ENCODE results near the gene TOPAZ1. TPM values are rescaled to one million over a fixed set of nuclear protein-coding genes. Genes with fewer than 3 reads are reported as not detected.

TOPAZ1 gene
- total RNA-seq, 1 experiment from 2014 or later = not detected

GRCh38 chr3:44334326-44334725, 92.6 kb downstream of the TOPAZ1 start:
- peaks cover 13 to 14% of the 10 kb centered on the region in 2 experiments for H3K4me1 Mint-ChIP-seq
- no peak for DNase-seq
- no CpG with 5 or more reads among the region's 2 CpGs for WGBS (ENCODE audit: extremely low coverage, insufficient read length, low lambda C conversion rate)

More at GRCh38 chr3:44334326-44334725, 92.6 kb downstream of the TOPAZ1 start:
- Histone ChIP-seq H3K4ac (ENCODE audit: low read depth, low read length) (no peak overlapping the region), H3T11ph (ENCODE audit: low read length) (no peak overlapping the region), H3K4me1 (ENCODE audit: insufficient read depth, low read length) (no peaks in the 10 kb centered on the region), H4K5ac (ENCODE audit: insufficient read length, low read depth, low read length) (no peak overlapping the region), H2AFZ (ENCODE audit: low read length) (no peak overlapping the region), H2BK120ac (ENCODE audit: low read depth, low read length, poor library complexity, severe bottlenecking) (no peak overlapping the region), H3K23ac (ENCODE audit: insufficient read length, low read depth, low read length) (no peak overlapping the region), H3K79me1 (ENCODE audit: insufficient read depth, low read depth, low read length, poor library complexity, severe bottlenecking) (no peaks in the 10 kb centered on the region), H4K91ac (ENCODE audit: insufficient read length, low read depth, low read length) (no peak overlapping the region), H2BK15ac (ENCODE audit: low read depth, low read length) (no peak overlapping the region), H3K27ac (ENCODE audit: insufficient read length, low read depth, low read length) (no peak overlapping the region), H3K4me2 (ENCODE audit: insufficient read depth, insufficient read length, low read length) (no peak overlapping the region), H3K9me3 (ENCODE audit: control insufficient read depth, low read depth, low read length) (no peaks in the 10 kb centered on the region), H2BK20ac (ENCODE audit: low read depth, low read length, poor library complexity, severe bottlenecking) (no peak overlapping the region), H4K20me1 (ENCODE audit: control insufficient read depth, insufficient read depth, insufficient read length) (no peaks in the 10 kb centered on the region), H3K23me2 (ENCODE audit: insufficient read length, low read depth, low read length, poor library complexity, severe bottlenecking) (peaks cover 4% of the 10 kb centered on the region), H2AK5ac (ENCODE audit: insufficient read length, low read length) (no peak overlapping the region), H2BK5ac (ENCODE audit: insufficient read length, low read length) (no peak overlapping the region), H3K79me2 (ENCODE audit: insufficient read depth, low read length) (no peaks in the 10 kb centered on the region), H2BK12ac (ENCODE audit: insufficient read length, low read depth, low read length) (no peak overlapping the region), H3K18ac (ENCODE audit: insufficient read length, low read depth, low read length) (no peak overlapping the region), H4K8ac (replicated peaks; ENCODE audit: insufficient read length, low read depth, low read length) (no peak overlapping the region), H3K27me3 (ENCODE audit: insufficient read depth, low read length) (no peaks in the 10 kb centered on the region), H3K56ac (ENCODE audit: insufficient read length, low read depth, low read length) (no peak overlapping the region), H3K14ac (ENCODE audit: insufficient read depth, low read length) (no peak overlapping the region), H3K9ac (ENCODE audit: extremely low read depth, insufficient read length, low read length) (no peak overlapping the region)
- Mint-ChIP-seq H3K36me3 (ENCODE audit: insufficient read depth in 1 of 3, low read depth in 3 of 3) (no peaks in the 10 kb centered on the region), H3K4me3 (no peak overlapping the region), H3K9me3 (no peaks in the 10 kb centered on the region), H3K27ac (no peak overlapping the region), H3K27me3 (ENCODE audit: low read depth) (peaks cover 3% of the 10 kb centered on the region; the same call in 1 of the 2 replicates)
- no peak for TF ChIP-seq CTCF (conservative IDR thresholded peaks at IDR 0.05)
